OCI-LY7 (cell line): ENCODE data around the gene ACSM2B. TPM values are rescaled to one million over a fixed set of nuclear protein-coding genes. Genes with fewer than 3 reads are reported as not detected.
"Not testable (repeated sequence)": the region's sequence is repeated elsewhere in the genome, so short reads cannot be mapped to it uniquely, and the experiment has no call there.

Experiments used
- BruUV-seq: library from RNA; stranded (reverse); fragments of 400-500 nt; replicated peaks from 2 replicates; lab custom pipeline; 2021; lab: Mats Ljungman, UMichigan
- CTCF ChIA-PET: fragments of 300-600 bp; sonication (Branson Sonifier 250); formaldehyde crosslinking; loops from one replicate; lab custom pipeline; 2022; ENCODE audit warnings: antibody characterized with exemption; ENCODE audit not compliant: unreplicated experiment; lab: Charles Lee
- POLR2A ChIA-PET: fragments of 300-600 bp; sonication (Branson Sonifier 250); formaldehyde crosslinking; loops from one replicate; lab custom pipeline; 2022; ENCODE audit warnings: antibody characterized with exemption; lab: Charles Lee
- DNase-seq: peaks from one replicate; pipeline ENCODE4 v3.0.0-alpha.2; 2015; ENCODE audit warnings: low spot score
- H2AFZ ChIP-seq: fragments of 200-600 bp; sonication (generic), shearing (Covaris generic); 2 replicates; pipeline ENCODE4 v1.6.1; 2014; ENCODE audit warnings: mild to moderate bottlenecking, antibody characterized with exemption, low read length, moderate library complexity
- H3K27ac ChIP-seq: fragments of 200-600 bp; sonication (generic); 2 replicates; pipeline ENCODE4 v1.5.1; 2014; ENCODE audit warnings: mixed run types, low read depth, mild to moderate bottlenecking, moderate library complexity, low read length, inconsistent platforms; ENCODE audit not compliant: poor library complexity, severe bottlenecking
- H3K36me3 ChIP-seq: fragments of 200-600 bp; sonication (generic); 2 replicates; pipeline ENCODE4 v1.6.1; 2014; ENCODE audit warnings: mild to moderate bottlenecking, antibody characterized with exemption, low read length, moderate library complexity, mixed read lengths; ENCODE audit not compliant: insufficient read depth
- H3K4me1 ChIP-seq: fragments of 200-600 bp; sonication (generic); 2 replicates; pipeline ENCODE4 v1.5.1; 2014; ENCODE audit warnings: mild to moderate bottlenecking, low read length; ENCODE audit not compliant: insufficient read depth, poor library complexity, severe bottlenecking
- H3K4me2 ChIP-seq: fragments of 200-600 bp; sonication (generic); 2 replicates; pipeline ENCODE4 v1.6.1; 2014; ENCODE audit warnings: mild to moderate bottlenecking, low read length
- H3K4me3 ChIP-seq: fragments of 200-600 bp; sonication (generic); 2 replicates; pipeline ENCODE4 v1.5.1; 2014; ENCODE audit warnings: mild to moderate bottlenecking, low read depth, low read length; ENCODE audit not compliant: poor library complexity, severe bottlenecking
- H3K79me2 ChIP-seq: fragments of 200-600 bp; sonication (generic); 2 replicates; pipeline ENCODE4 v1.6.1; 2016; ENCODE audit warnings: low read depth, mild to moderate bottlenecking, low read length, moderate library complexity, mixed read lengths; ENCODE audit not compliant: insufficient read depth
- H3K9me2 ChIP-seq: fragments of 200-600 bp; sonication (generic); 2 replicates; pipeline ENCODE4 v1.6.1; 2016; ENCODE audit warnings: mild to moderate bottlenecking, low read length, mixed read lengths; ENCODE audit not compliant: insufficient read depth
- H3K9me3 ChIP-seq: fragments of 200-600 bp; sonication (generic); 2 replicates; pipeline ENCODE4 v1.6.1; 2014; ENCODE audit warnings: mild to moderate bottlenecking, mixed run types, low read length, mixed read lengths
- H4K20me1 ChIP-seq: fragments of 200-600 bp; sonication (generic); 2 replicates; pipeline ENCODE4 v1.6.1; 2014; ENCODE audit warnings: mild to moderate bottlenecking, antibody characterized with exemption, low read length, moderate library complexity, mixed read lengths; ENCODE audit not compliant: insufficient read depth
- CTCF ChIP-seq: fragments of 200-600 bp; sonication (generic); conservative IDR thresholded peaks from 2 replicates; pipeline ENCODE4 v1.5.1; 2014; ENCODE audit warnings: mild to moderate bottlenecking, antibody characterized with exemption, low read length, moderate library complexity, mixed read lengths
- EZH2phosphoT487 ChIP-seq: fragments of 200-600 bp; sonication (generic); IDR thresholded peaks from 2 replicates; pipeline ENCODE4 v1.6.1; 2018; ENCODE audit warnings: low read depth, borderline replicate concordance, mild to moderate bottlenecking, mixed run types, antibody characterized with exemption, low read length, moderate library complexity, mixed read lengths
- intact Hi-C: fragments of 100-400 bp; cut with micrococcal nuclease; formaldehyde crosslinking; loops from one replicate; pipeline ENCODE4 v1.10.0; 2022; ENCODE audit not compliant: unreplicated experiment
- total RNA-seq, 2 experiments: library from RNA; depleted of rRNA in 1 of 2; stranded (reverse); fragments of >200 nt in 1 of 2; shearing (Covaris generic) in 1 of 2; gene quantifications; 2 replicates each; pipeline ENCODE4 v1.2.3, GENCODE V29; 2014 to 2022

Gene ACSM2B
- total RNA-seq, 2 experiments from 2014 or later: not detected

GRCh38 chr16:20569117-20569651, 7.0 kb downstream of the ACSM2B start:
- CTCF ChIA-PET, H3K4me1 ChIP-seq, H3K4me3 ChIP-seq, POLR2A ChIA-PET, DNase-seq, H3K9me2 ChIP-seq, H3K9me3 ChIP-seq, H3K79me2 ChIP-seq, BruUV-seq, H4K20me1 ChIP-seq, H3K36me3 ChIP-seq, H2AFZ ChIP-seq, H3K4me2 ChIP-seq, intact Hi-C loops, H3K27ac ChIP-seq: not testable (repeated sequence)

GRCh38 chr16:20568404-20568803, 7.8 kb downstream of the ACSM2B start:
- H3K9me2 ChIP-seq: no peaks in the 10 kb centered on the region
- H3K27ac ChIP-seq: no peak overlapping the region
- DNase-seq: no peak
- POLR2A ChIA-PET: interaction anchor here (0.6 kb wide), 1 partner anchor 168 kb away, joined by 5 read pairs; no protein-coding TSS in a partner anchor
- TF ChIP-seq EZH2phosphoT487 (no peak), CTCF (no peak)
- H3K4me2 ChIP-seq: no peak overlapping the region
- H3K4me1 ChIP-seq: no peaks in the 10 kb centered on the region
- CTCF ChIA-PET: no interaction called here
- H4K20me1 ChIP-seq: no peaks in the 10 kb centered on the region
- no peaks in the 10 kb centered on the region for H3K36me3 ChIP-seq
- H3K4me3 ChIP-seq: no peak overlapping the region
- no peak overlapping the region for H2AFZ ChIP-seq
- H3K79me2 ChIP-seq: no peaks in the 10 kb centered on the region
- BruUV-seq: no TSS peak
- H3K9me3 ChIP-seq: no peaks in the 10 kb centered on the region
- intact Hi-C loops: no loop called here

DNA sequence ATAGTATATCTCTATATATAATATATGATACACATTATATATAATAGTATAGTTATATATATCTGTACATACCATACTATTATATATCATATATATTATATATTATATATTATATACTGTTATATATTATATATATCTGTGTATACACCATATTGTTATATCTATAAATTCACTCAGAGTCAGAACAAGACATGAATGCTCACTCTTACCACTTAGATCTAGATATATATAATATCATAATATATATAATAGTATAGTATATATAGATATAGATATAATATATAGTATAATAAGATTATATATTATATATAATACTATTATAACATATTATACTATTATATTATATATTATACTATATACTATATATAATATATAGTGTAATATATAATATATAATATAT, 9.3 kb downstream of the ACSM2B start:
- ChIA-PET POLR2A (no interaction called here), CTCF (no interaction called here)
- H3K27ac ChIP-seq: no peak overlapping the region
- TF ChIP-seq EZH2phosphoT487: no peak
- TF ChIP-seq CTCF: no peak
- no peak overlapping the region for H3K4me2 ChIP-seq
- no peaks in the 10 kb centered on the region for H3K4me1 ChIP-seq
- H3K36me3 ChIP-seq: no peaks in the 10 kb centered on the region
- H3K9me2 ChIP-seq: no peaks in the 10 kb centered on the region
- no TSS peak for BruUV-seq
- H3K4me3 ChIP-seq: no peak overlapping the region
- intact Hi-C loops: no loop called here
- no peaks in the 10 kb centered on the region for H3K79me2 ChIP-seq
- no peaks in the 10 kb centered on the region for H3K9me3 ChIP-seq
- H2AFZ ChIP-seq: no peak overlapping the region
- DNase-seq: no peak
- no peaks in the 10 kb centered on the region for H4K20me1 ChIP-seq

- intact Hi-C loops, H3K9me2 ChIP-seq, H3K9me3 ChIP-seq, H3K27ac ChIP-seq, DNase-seq, H2AFZ ChIP-seq, CTCF ChIA-PET, BruUV-seq, H3K4me1 ChIP-seq, H3K4me3 ChIP-seq, H3K36me3 ChIP-seq, H3K4me2 ChIP-seq, POLR2A ChIA-PET, H4K20me1 ChIP-seq, H3K79me2 ChIP-seq: not testable (repeated sequence)
Observed at GRCh38 chr16:20565334-20565733, 10.8 kb downstream of the ACSM2B start.

- H3K4me1 ChIP-seq, H3K36me3 ChIP-seq, H3K9me2 ChIP-seq, H3K4me3 ChIP-seq, H4K20me1 ChIP-seq, intact Hi-C loops, H2AFZ ChIP-seq, DNase-seq, H3K9me3 ChIP-seq, H3K79me2 ChIP-seq, H3K4me2 ChIP-seq, BruUV-seq, POLR2A ChIA-PET, CTCF ChIA-PET, H3K27ac ChIP-seq: not testable (repeated sequence)
Observed at GRCh38 chr16:20564218-20564617, 11.9 kb downstream of the ACSM2B start.
